HG02763 (cell line): ENCODE data around the gene DHRS7.

Experiments used
- ATAC-seq: cut with Tn5 transposase; IDR thresholded peaks from one replicate; pipeline ENCODE4 v1.9.1; 2021; ENCODE audit warnings: mild to moderate bottlenecking, moderate library complexity; ENCODE audit not compliant: unreplicated experiment

DHRS7 gene

GRCh38 chr14:60164712-60165546, at the start of gene DHRS7:
DHRS7 (minus strand) TSS chr14:60165398; CDS start chr14:60165309, 89 bp downstream.
- ATAC-seq = peak; percentile 83

GRCh38 chr14:60214415-60215126, 49.4 kb upstream of the DHRS7 start:
- no peak for ATAC-seq

DNA sequence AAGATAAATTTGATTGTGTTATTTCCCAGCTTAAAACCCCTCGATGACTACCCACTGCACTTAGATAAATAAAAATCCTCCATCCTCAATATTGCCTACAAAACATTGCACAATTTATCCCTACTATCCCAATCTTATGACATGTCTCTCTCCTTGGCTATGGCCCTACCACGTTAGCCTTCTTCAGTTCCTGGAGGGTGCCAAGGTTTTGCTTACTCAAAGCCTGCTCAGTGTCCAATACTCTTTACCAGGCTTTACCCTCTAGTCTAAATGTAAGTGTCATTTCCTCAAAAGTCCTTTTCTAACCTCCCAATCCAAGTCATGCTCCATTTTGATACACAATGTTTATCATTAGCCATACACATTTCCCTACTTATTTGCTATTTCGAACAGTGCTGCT, 48.8 kb upstream of the DHRS7 start:
- no peak for ATAC-seq

DNA sequence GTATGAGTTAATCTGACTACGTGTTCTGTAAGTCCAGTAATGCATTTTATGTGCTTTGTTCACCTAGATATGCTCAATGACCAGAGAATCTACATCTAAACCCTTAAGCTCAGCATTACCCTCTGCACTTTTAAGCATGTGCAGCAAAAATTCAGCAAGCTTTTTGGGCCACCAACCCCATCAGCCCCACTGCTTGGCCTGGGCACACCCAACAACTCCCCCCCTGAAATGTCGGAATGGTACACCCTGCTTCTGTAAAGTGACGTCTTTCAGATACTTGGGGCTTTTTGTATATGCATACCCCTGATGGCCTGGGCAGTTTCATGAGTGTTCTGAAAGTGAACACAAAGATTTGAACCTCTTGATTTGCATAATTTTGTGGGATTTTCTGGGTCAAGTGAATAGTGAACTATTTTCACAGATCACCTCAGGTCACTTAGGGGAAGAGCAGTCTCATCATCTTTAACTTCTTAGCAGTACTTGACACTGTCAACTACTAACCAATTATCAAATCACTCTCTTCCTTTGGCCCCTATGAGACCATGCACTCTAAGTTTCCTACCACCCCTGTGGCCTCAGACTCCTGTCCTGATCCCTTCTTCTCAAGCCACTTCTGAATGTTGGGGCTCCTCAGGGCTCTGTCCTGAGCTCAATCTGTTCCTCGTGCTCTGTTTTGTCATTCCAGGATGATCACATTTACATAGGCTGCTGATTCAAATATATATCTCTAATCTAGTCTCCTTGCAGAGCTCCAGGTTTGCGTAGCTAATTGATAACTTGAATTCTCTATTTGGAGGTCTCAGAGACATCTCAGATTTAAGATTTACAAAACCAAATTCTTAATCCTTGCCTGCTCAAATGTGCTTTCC, 47.5 kb upstream of the DHRS7 start:
- peak; percentile 92 for ATAC-seq

DNA sequence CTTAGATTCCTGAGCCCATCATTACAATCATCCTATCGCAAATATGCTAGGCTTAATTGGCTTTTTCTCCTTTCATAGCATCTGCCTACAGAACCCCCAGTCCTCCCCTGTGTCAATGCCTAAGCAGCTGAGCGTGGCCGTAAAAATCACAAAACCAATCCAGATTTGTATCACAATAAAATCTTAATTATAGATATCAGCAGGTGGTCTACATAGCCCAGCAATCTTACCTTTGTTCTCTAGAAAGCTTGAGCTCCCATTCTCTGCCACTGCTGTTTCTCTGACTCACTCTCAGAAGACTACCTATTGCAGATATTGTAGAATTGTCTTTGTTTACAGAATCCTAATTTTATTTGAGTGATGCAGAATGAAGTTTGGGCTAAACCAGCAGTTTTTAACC, 46.0 kb upstream of the DHRS7 start:
- no peak for ATAC-seq

DNA sequence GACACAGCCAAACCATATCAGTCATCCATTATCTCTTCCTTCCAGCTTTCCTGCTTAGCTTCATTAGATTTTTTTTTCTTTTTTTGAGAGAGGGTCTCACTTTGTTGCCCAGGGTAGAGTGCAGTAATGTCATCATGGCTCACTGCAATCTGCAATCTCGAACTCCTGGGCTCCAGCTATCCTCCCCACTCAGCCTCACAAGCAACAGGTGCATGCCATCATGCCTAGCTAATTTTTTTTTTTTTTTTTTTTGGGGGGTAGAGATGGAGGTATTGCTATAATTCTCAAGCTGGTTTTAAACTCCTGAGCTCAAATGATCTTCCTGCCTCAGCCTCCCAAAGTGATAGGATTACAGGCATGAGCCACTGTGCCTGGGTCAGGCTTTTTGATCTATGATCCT, 45.5 kb upstream of the DHRS7 start:
- ATAC-seq = no peak

DNA sequence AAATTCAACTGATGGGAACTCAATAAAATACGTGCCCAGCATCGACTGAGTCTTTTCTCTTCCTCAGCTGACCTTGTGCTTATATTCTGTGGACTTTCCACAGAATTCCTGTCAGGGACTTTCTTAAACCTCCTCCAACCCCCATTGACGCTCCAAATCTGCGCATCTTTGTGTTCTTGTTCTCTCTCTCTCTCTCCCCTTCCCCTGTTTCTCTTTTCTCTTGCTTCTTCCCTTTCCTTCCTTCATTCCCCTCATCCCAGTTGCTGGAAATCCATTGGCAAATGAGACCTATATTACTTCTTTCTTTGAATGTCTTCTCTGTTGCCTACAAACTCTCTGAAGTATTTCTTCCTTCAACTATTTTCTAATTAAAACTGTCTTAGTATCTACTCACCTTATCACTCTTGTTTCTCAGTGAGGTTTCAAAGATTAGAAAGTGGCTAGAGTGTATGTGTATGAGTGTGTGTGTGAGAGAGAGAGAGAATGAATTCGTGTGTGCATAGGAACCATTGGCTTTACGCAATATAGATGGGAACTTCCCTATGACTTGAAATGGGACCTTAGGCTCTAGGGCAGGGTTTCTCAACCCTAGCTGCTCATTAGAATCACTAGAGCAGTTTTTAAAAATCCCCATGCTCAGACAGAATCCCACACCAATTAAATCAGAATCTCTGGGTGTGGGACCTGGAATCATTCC, 41.8 kb upstream of the DHRS7 start:
- ATAC-seq = no peak

DNA sequence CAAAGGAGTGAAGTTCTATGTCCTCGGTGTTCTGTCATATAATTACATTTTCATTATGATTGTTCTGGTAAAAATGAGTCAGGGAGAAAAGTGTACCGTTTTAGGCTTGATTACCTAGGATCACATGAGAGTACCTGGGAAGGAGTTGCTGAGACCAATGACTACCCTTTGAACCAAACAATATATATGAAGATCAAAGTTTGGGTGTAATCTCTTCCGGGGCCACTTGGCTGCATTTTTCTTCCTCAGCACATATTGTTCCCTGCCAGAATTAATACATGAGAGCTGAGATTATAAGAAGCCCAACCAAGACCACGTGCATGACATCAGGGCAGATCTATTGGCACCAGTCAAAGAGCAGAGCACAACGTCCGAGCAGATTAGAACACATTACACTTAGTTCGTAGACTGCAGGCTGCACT, 41.1 kb upstream of the DHRS7 start:
- ATAC-seq = no peak

GRCh38 chr14:60204843-60205774, 39.9 kb upstream of the DHRS7 start:
- peak; percentile 62 for ATAC-seq

DNA sequence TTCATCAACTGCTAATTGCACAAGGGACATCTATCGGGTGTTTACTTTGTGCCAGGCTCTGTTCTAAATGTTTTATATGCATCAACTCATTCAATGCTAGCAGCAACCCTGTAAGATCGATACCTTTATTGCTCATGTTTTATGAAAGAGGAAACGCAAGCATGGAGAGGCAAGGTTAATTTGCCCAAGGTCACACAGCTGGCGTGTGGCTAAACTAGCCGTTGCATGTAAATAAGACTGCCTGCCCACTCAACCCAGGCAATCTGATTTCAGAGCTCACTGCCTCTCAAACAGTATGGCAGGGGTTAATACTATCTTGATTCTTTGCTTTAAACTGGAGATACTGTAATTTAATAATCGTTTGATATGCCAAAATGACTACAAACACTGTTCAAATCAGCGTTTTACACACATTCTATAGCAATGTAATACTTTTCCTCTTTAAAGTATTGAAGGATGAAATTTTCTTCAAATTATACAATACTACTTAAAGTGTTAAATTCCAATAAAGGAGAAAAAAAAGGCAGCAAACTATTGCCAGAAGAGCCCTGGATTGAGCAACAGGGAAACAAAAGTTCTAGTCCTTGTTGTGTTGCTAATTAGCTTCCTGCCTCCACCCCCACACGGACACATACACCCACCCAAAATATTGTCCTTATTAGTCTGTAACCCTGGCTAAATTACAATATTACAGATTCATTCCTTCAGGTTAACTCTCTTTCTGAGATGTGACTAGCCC, 39.1 kb upstream of the DHRS7 start:
- peak; percentile 71 for ATAC-seq

DNA sequence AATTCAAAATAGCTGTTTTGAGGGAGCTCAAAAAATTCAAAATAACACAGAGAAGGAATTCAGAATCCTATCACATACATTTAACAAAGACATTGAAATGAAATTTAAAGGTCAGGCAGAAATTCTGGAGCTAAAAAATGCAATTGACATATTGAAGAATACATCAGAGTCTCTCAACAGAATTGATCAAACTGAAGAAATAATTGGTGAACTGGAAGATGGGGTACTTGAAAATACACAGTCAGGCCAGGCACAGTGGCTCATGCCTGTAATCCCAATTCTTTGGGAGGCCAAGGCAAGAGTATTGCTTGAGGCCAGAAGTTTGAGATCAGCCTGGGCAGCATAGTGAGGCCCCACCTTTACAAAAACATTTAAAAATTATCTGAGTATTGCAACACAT, 34.1 kb upstream of the DHRS7 start:
- ATAC-seq = no peak

DNA sequence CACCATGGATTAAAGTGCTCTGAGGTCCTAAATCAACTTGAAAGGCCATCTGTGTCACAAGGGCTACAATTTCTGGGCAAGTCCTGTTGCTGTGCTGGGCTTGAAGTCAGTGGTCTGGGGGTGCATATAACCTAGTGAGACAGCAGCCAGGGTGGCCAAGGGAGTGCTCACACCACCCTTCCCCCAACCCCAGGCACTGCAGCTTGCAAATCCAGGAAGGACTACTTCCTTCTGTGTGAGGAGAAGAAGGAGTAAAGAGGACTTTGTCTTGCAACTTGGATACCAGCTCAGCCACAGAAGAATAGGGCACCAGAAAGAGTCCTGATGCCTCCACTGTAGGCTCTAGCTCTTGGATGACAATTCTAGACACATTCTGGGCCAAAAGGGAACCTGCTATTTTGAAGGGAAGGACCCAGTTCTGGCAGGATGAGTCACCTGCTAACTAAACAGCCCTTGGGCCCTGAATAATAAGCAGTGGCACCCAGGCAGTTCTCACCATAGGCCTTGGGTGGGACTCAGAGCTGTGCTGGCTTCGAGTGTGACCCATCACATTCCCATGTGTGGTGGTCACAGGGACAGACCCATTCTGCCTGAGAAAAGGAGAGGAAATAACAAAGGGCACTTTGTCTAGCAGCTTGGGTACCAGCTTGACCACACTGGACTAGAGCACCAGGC, 32.6 kb upstream of the DHRS7 start:
- no peak for ATAC-seq

DNA sequence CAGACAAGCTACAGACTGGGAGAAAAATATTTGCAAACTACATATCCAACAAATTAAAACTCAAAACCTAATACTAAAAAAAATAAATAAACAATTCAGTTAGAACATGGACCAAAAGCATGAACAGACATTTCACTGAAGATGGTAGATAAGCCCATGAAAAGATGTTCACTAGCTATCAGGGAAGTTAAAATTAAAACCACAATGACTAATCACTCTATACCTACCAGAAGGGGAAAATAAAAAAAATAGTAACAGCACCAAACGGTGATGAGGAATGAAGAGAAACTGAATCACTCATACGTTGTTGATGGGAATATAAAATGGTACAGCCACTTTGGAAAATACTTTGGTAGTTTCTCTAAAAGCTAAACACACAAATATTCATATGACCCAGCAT, 31.1 kb upstream of the DHRS7 start:
- no peak for ATAC-seq

GRCh38 chr14:60195179-60195810, 30.1 kb upstream of the DHRS7 start:
- no peak for ATAC-seq

DNA sequence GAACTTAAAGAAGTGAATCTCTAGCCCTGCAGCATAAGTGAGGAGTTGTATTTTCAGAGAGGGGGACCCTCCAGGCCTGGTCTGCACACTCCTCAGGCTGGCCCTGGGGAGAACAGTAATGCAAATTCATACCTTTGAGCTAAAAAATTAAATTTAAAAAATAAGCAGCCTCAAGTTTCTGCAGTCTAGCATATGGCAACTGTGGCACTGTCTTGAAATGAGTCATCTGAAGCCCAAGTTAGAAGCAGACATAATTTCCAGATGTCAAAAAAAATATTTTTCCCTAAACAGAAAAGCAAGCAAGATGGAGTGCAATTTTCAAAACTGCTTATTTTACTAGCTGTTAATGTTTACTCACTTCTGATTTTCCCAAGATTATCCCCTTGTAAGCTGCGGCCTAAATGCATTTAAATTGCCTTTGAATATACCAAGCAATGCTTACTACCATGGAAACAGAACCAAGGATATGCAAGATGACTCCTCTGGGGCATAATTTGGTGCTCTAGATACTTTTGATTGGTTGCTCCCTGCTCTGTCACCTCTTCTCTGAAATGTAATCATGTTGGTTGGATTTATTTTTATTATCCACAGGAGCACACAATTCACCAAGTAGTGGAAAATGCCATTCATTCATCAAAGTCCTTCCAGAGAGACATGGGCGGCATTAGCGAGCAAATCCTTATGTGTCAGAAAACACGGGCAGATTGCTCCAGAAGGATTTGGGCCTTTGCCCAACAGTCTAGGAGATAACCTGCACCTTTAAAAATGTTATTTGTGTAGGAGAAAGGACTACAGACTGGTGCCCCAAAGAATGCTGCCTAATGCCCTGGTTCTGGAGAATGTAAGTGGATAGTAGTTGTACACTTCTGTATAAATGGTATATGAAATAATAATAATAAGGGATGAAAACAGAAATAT, 25.0 kb upstream of the DHRS7 start:
- ATAC-seq = no peak

DNA sequence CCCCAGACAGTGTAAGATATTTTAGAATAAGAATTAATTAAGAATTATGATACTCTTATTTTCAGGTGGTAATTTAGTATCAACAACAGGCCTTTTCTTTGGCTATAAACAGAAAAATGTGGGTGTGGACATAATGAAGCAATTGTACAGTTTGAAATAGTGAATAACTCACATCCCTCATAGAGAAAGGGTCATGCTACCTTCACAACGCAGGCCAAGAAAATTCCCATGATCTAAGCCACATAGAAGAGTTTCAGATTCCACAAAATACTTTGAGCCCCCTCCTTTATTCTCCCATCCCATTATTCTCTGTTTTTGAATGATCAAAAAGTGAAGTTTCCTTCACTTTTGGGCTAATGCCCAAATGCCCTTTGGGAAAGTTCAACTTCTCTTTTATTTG, 23.5 kb upstream of the DHRS7 start:
- no peak for ATAC-seq

- no peak for ATAC-seq
These were observed 22.9 kb upstream of the DHRS7 start for GRCh38 chr14:60188115-60188514.
